HepG2 (cell line): ENCODE data around the gene CAPZB. TPM values are rescaled to one million over a fixed set of nuclear protein-coding genes. Genes with fewer than 3 reads are reported as not detected.

ENCODE experiments used
- CENPT ChIP-seq: sonication (generic); formaldehyde crosslinking; IDR thresholded peaks from 2 replicates; pipeline ENCODE4 v1.8.0; 2022; ENCODE audit warnings: low read depth, mild to moderate bottlenecking, moderate library complexity, missing genetic modification reagents
- HNRNPK ChIP-seq: fragments of 200-400 bp; formaldehyde crosslinking; IDR thresholded peaks from 2 replicates; pipeline ENCODE4 v1.6.1; 2018; ENCODE audit warnings: low read length, low read depth, moderate library complexity, mild to moderate bottlenecking; ENCODE audit not compliant: poor library complexity, severe bottlenecking
- IRF2 ChIP-seq: IDR thresholded peaks from 2 replicates; pipeline ENCODE4 v1.6.1; 2018; ENCODE audit warnings: missing genetic modification reagents, missing compliant biosample characterization
- JUNB ChIP-seq: sonication (generic); formaldehyde crosslinking; IDR thresholded peaks from 2 replicates; pipeline ENCODE4 v1.8.0; 2022; ENCODE audit warnings: missing genetic modification reagents, mild to moderate bottlenecking, borderline replicate concordance
- KDM3A ChIP-seq: IDR thresholded peaks from 2 replicates; pipeline ENCODE4 v1.6.1; 2018; ENCODE audit warnings: low read depth, missing compliant biosample characterization
- NR1H2 ChIP-seq: sonication (generic); formaldehyde crosslinking; IDR thresholded peaks from 2 replicates; pipeline ENCODE4 v1.8.1; 2022; ENCODE audit warnings: low read depth, missing genetic modification reagents, borderline replicate concordance
- RXRA ChIP-seq: sonication (generic); formaldehyde crosslinking; IDR thresholded peaks from 2 replicates; pipeline ENCODE4 v1.5.1; 2020; ENCODE audit warnings: missing genetic modification reagents
- TBL1XR1 ChIP-seq: fragments of 150-350 bp; IDR thresholded peaks from 2 replicates; pipeline ENCODE4 v1.6.1; 2014; ENCODE audit warnings: borderline replicate concordance, low read length; ENCODE audit not compliant: partially characterized antibody
- ZBTB42 ChIP-seq: sonication (generic); formaldehyde crosslinking; IDR thresholded peaks from 2 replicates; pipeline ENCODE4 v1.5.0; 2020; ENCODE audit warnings: mild to moderate bottlenecking, missing genetic modification reagents
- ZFYVE20 ChIP-seq: sonication (generic); formaldehyde crosslinking; IDR thresholded peaks from 2 replicates; pipeline ENCODE4 v1.8.0; 2023; ENCODE audit warnings: low read depth, mild to moderate bottlenecking, moderate library complexity, missing genetic modification reagents, borderline replicate concordance
- ZNF547 ChIP-seq: sonication (generic); formaldehyde crosslinking; IDR thresholded peaks from 2 replicates; pipeline ENCODE4 v1.5.1; 2020; ENCODE audit warnings: mild to moderate bottlenecking, missing genetic modification reagents
- ZNF607 ChIP-seq: sonication (generic); formaldehyde crosslinking; IDR thresholded peaks from 2 replicates; pipeline ENCODE4 v1.5.1; 2020; ENCODE audit warnings: missing genetic modification reagents, mild to moderate bottlenecking, borderline replicate concordance
- ZNF768 ChIP-seq: sonication (generic); formaldehyde crosslinking; IDR thresholded peaks from 2 replicates; pipeline ENCODE4 v1.4.0; 2020; ENCODE audit warnings: missing genetic modification reagents
- polyA plus RNA-seq, 8 experiments: library from polyadenylated mRNA; depleted of rRNA in 3 of 8; stranded (reverse) in 7 of 8; unstranded in 1 of 8; fragments of >200 nt; fragmentation: Illumina TruSeq in 4 of 8; extraction: Trizol in 4 of 8; gene quantifications; 2 replicates each; pipeline versions ENCODE4 v1.2.1 to v1.2.3, GENCODE V29; 2011 to 2016; ENCODE audit warnings: low read depth in 4 of 8, missing spikeins in 1 of 8, mixed read lengths in 1 of 8; ENCODE audit not compliant: insufficient read depth in 1 of 8
- total RNA-seq, 5 experiments: library from RNA; depleted of rRNA; stranded (reverse); fragments of >200 nt; fragmentation: Illumina TruSeq; extraction: Trizol; gene quantifications; 2 replicates each; pipeline ENCODE4 v1.2.3, GENCODE V29; 2016; ENCODE audit warnings: low read depth in 1 of 5
- TF ChIP-seq, protein P1 (sequence below): sonication (generic); formaldehyde crosslinking; conservative IDR thresholded peaks from 2 replicates; pipeline ENCODE4 v1.4.0; 2020; ENCODE audit warnings: missing genetic modification reagents
- TF ChIP-seq, protein P2 (sequence below): sonication (generic); formaldehyde crosslinking; IDR thresholded peaks from 2 replicates; pipeline ENCODE4 v1.5.0; 2020; ENCODE audit warnings: mild to moderate bottlenecking, missing genetic modification reagents
- TF ChIP-seq, protein P3 (sequence below): sonication (generic); formaldehyde crosslinking; IDR thresholded peaks from 2 replicates; pipeline ENCODE4 v1.9.0; 2021; ENCODE audit warnings: missing genetic modification reagents, borderline replicate concordance
- TF ChIP-seq, protein P4 (sequence below): sonication (generic); formaldehyde crosslinking; IDR thresholded peaks from 2 replicates; pipeline ENCODE4 v1.4.0; 2020; ENCODE audit warnings: mild to moderate bottlenecking, missing genetic modification reagents
- TF ChIP-seq, protein P5 (sequence below): sonication (generic); formaldehyde crosslinking; IDR thresholded peaks from 2 replicates; pipeline ENCODE4 v1.8.0; 2022; ENCODE audit warnings: missing genetic modification reagents, mild to moderate bottlenecking, borderline replicate concordance
- TF ChIP-seq, protein P6 (sequence below): IDR thresholded peaks from 2 replicates; pipeline ENCODE4 v1.6.1; 2016; ENCODE audit warnings: missing genetic modification reagents, missing compliant biosample characterization

Gene CAPZB
- total and polyA plus RNA-seq, 2 of the 13 experiments (the other 11 are each of a cell fraction or from before 2014, with no cell fraction given): 58.9 to 76.9 TPM

DNA sequence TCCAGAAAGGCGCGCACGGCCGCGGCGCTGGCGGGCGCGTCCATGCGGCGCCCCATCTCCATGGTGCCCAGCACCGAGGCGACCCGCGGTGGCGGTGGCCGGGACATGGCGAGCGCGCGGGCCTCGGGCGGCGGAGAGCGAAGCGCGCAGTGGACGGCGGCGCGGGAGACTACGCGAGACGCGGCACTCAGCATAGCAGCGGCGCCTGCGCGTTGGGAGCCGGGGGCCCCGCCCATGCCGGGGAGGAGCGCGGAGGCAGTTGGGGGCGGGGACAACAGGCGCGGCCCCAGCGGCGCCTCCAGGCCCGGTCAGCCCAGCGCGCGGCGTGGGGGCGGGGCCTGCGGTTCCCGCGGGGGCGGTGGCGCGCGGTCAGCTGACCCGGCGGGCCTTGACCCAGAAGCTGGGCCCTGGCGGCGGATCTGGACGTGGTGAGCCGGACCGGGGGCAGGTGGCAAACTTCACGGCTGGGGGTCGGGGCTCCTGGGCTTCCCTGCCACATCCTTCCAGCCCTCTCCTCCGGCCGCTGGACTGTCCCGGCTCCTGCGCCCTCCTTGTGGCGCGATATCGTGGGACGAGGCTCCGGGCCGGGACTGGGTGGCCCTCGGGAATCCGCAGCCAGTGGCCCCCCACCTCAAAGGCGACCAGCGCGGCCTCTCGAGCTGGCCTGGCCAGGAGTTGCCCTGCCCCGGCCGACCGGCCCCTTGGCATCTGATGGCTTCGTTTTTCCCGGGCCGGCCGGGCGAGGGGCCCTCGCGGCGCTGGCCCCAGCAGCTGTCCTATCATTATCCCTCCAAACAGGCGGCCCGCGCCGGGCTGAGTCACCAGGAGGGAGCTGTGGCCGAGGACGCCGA lies 173.2 kb downstream of the CAPZB start, which contains the start of the genes AKR7A2 and SLC66A1 (continued):
- TF ChIP-seq ZFYVE20 (CRISPR knock-in tag): 0 out of 2 replicates have a peak, but pooled peaks have one; percentile 56
- TF ChIP-seq, protein P1, sequence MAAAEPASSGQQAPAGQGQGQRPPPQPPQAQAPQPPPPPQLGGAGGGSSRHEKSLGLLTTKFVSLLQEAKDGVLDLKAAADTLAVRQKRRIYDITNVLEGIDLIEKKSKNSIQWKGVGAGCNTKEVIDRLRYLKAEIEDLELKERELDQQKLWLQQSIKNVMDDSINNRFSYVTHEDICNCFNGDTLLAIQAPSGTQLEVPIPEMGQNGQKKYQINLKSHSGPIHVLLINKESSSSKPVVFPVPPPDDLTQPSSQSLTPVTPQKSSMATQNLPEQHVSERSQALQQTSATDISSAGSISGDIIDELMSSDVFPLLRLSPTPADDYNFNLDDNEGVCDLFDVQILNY (CRISPR knock-in tag): peak; percentile 61
- TF ChIP-seq IRF2 (CRISPR knock-in tag): peak; percentile 19
- peak; percentile 60; the same call in 1 of the 2 replicates for TF ChIP-seq RXRA (CRISPR knock-in tag)
- 0 out of 2 replicates have a peak, but pooled peaks have one; percentile 26 for TF ChIP-seq KDM3A
- TF ChIP-seq, protein P2, sequence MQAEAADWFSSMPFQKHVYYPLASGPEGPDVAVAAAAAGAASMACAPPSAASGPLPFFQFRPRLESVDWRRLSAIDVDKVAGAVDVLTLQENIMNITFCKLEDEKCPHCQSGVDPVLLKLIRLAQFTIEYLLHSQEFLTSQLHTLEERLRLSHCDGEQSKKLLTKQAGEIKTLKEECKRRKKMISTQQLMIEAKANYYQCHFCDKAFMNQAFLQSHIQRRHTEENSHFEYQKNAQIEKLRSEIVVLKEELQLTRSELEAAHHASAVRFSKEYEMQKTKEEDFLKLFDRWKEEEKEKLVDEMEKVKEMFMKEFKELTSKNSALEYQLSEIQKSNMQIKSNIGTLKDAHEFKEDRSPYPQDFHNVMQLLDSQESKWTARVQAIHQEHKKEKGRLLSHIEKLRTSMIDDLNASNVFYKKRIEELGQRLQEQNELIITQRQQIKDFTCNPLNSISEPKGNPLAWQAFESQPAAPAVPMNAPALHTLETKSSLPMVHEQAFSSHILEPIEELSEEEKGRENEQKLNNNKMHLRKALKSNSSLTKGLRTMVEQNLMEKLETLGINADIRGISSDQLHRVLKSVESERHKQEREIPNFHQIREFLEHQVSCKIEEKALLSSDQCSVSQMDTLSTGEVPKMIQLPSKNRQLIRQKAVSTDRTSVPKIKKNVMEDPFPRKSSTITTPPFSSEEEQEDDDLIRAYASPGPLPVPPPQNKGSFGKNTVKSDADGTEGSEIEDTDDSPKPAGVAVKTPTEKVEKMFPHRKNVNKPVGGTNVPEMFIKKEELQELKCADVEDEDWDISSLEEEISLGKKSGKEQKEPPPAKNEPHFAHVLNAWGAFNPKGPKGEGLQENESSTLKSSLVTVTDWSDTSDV (CRISPR knock-in tag): peak; percentile 63
- TF ChIP-seq CENPT (CRISPR knock-in tag): peak; percentile 11; the same call in 1 of the 2 replicates
- TF ChIP-seq TBL1XR1: no peak
- TF ChIP-seq ZNF768 (CRISPR knock-in tag): 0 out of 2 replicates have a peak, but pooled peaks have one; percentile 29
- TF ChIP-seq JUNB (CRISPR knock-in tag): no peak
- TF ChIP-seq, protein P3, sequence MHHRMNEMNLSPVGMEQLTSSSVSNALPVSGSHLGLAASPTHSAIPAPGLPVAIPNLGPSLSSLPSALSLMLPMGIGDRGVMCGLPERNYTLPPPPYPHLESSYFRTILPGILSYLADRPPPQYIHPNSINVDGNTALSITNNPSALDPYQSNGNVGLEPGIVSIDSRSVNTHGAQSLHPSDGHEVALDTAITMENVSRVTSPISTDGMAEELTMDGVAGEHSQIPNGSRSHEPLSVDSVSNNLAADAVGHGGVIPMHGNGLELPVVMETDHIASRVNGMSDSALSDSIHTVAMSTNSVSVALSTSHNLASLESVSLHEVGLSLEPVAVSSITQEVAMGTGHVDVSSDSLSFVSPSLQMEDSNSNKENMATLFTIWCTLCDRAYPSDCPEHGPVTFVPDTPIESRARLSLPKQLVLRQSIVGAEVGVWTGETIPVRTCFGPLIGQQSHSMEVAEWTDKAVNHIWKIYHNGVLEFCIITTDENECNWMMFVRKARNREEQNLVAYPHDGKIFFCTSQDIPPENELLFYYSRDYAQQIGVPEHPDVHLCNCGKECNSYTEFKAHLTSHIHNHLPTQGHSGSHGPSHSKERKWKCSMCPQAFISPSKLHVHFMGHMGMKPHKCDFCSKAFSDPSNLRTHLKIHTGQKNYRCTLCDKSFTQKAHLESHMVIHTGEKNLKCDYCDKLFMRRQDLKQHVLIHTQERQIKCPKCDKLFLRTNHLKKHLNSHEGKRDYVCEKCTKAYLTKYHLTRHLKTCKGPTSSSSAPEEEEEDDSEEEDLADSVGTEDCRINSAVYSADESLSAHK: no peak
- TF ChIP-seq, protein P4, sequence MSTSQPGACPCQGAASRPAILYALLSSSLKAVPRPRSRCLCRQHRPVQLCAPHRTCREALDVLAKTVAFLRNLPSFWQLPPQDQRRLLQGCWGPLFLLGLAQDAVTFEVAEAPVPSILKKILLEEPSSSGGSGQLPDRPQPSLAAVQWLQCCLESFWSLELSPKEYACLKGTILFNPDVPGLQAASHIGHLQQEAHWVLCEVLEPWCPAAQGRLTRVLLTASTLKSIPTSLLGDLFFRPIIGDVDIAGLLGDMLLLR: peak; percentile 69; the same call in 1 of the 2 replicates
- TF ChIP-seq ZNF607 (CRISPR knock-in tag): no peak; the same call in 1 of the 2 replicates
- TF ChIP-seq, protein P5, sequence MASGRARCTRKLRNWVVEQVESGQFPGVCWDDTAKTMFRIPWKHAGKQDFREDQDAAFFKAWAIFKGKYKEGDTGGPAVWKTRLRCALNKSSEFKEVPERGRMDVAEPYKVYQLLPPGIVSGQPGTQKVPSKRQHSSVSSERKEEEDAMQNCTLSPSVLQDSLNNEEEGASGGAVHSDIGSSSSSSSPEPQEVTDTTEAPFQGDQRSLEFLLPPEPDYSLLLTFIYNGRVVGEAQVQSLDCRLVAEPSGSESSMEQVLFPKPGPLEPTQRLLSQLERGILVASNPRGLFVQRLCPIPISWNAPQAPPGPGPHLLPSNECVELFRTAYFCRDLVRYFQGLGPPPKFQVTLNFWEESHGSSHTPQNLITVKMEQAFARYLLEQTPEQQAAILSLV (CRISPR knock-in tag): no peak
- peak; percentile 11 for TF ChIP-seq HNRNPK
- peak; percentile 65; the same call in 1 of the 2 replicates for TF ChIP-seq ZNF547
- TF ChIP-seq, protein P6, sequence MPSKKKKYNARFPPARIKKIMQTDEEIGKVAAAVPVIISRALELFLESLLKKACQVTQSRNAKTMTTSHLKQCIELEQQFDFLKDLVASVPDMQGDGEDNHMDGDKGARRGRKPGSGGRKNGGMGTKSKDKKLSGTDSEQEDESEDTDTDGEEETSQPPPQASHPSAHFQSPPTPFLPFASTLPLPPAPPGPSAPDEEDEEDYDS: peak; percentile 29; the same call in 1 of the 2 replicates
- 0 out of 2 replicates have a peak, but pooled peaks have one; percentile 54 for TF ChIP-seq NR1H2 (CRISPR knock-in tag)
- no peak for TF ChIP-seq ZBTB42 (CRISPR knock-in tag)
